ENCODE data around the gene SLC36A1.

The SLC36A1 gene

GRCh38 chr5:151449839-151450238, 2.4 kb downstream of the SLC36A1 start:
- peaks cover 24% of the 10 kb centered on the region for H3K4me1 ChIP-seq (ENCODE audit: insufficient read depth, low read length)
- ATAC-seq (ENCODE audit: insufficient read depth, low read depth) (no peak), DNase-seq (no peak)
- H3K4me2 ChIP-seq (ENCODE audit: insufficient read depth, low read length): peak overlapping the region; percentile 86; the same call in 1 of the 2 replicates
- no peaks in the 10 kb centered on the region for H3K9me3 ChIP-seq (ENCODE audit: insufficient read depth, low read length, severe bottlenecking)
- no peak overlapping the region for H3K9ac ChIP-seq (ENCODE audit: low read depth, low read length)
- H3K79me2 ChIP-seq (ENCODE audit: insufficient read depth, low read length): peaks cover 23% of the 10 kb centered on the region
- no peak overlapping the region for H3K4me3 ChIP-seq (ENCODE audit: low read depth in 1 of 2, low read length in 2 of 2)
- no peaks in the 10 kb centered on the region for H4K20me1 ChIP-seq (ENCODE audit: insufficient read depth, low read length)
- no peaks in the 10 kb centered on the region; the same call in 1 of the 2 replicates for H3K36me3 ChIP-seq (ENCODE audit: insufficient read depth, low read length)
- no peak overlapping the region for H3K27ac ChIP-seq (ENCODE audit: low read length)
- TF ChIP-seq CTCF (IDR thresholded peaks at IDR 0.05; ENCODE audit: borderline replicate concordance, extremely low read depth, low read length, poor library complexity, severe bottlenecking) (no peak), EZH2 (IDR thresholded peaks at IDR 0.05; ENCODE audit: borderline replicate concordance, low read depth, low read length, severe bottlenecking) (no peak)
- H3K27me3 ChIP-seq (ENCODE audit: insufficient read depth, low read length, poor library complexity): no peaks in the 10 kb centered on the region
- no peak overlapping the region for H2AFZ ChIP-seq (ENCODE audit: low read depth, low read length)

GRCh38 chr5:151450605-151451004, 3.2 kb downstream of the SLC36A1 start:
- TF ChIP-seq CTCF (IDR thresholded peaks at IDR 0.05; ENCODE audit: borderline replicate concordance, extremely low read depth, low read length, poor library complexity, severe bottlenecking) (no peak), EZH2 (IDR thresholded peaks at IDR 0.05; ENCODE audit: borderline replicate concordance, low read depth, low read length, severe bottlenecking) (no peak)
- Histone ChIP-seq H3K27me3 (ENCODE audit: insufficient read depth, low read length, poor library complexity) (no peaks in the 10 kb centered on the region), H4K20me1 (ENCODE audit: insufficient read depth, low read length) (no peaks in the 10 kb centered on the region), H3K36me3 (ENCODE audit: insufficient read depth, low read length) (no peaks in the 10 kb centered on the region; the same call in 1 of the 2 replicates), H3K9me3 (ENCODE audit: insufficient read depth, low read length, severe bottlenecking) (no peaks in the 10 kb centered on the region), H3K4me1 (ENCODE audit: insufficient read depth, low read length) (peaks cover 24% of the 10 kb centered on the region), H3K27ac (ENCODE audit: low read length) (no peak overlapping the region), H3K4me3 (ENCODE audit: low read depth in 1 of 2, low read length in 2 of 2) (no peak overlapping the region), H3K4me2 (ENCODE audit: insufficient read depth, low read length) (0 out of 2 replicates have a peak overlapping the region, but pooled peaks have one; percentile 86), H3K9ac (ENCODE audit: low read depth, low read length) (no peak overlapping the region), H2AFZ (ENCODE audit: low read depth, low read length) (no peak overlapping the region), H3K79me2 (ENCODE audit: insufficient read depth, low read length) (peaks cover 23% of the 10 kb centered on the region)
- ATAC-seq (ENCODE audit: insufficient read depth, low read depth) (no peak), DNase-seq (no peak)

GRCh38 chr5:151451626-151452520, 4.5 kb downstream of the SLC36A1 start:
- Histone ChIP-seq H3K36me3 (ENCODE audit: insufficient read depth, low read length) (no peaks in the 10 kb centered on the region; the same call in 1 of the 2 replicates), H3K4me2 (ENCODE audit: insufficient read depth, low read length) (no peak overlapping the region), H2AFZ (ENCODE audit: low read depth, low read length) (no peak overlapping the region), H3K4me3 (ENCODE audit: low read depth in 1 of 2, low read length in 2 of 2) (no peak overlapping the region), H3K27ac (ENCODE audit: low read length) (no peak overlapping the region), H3K79me2 (ENCODE audit: insufficient read depth, low read length) (peaks cover 23% of the 10 kb centered on the region), H3K27me3 (ENCODE audit: insufficient read depth, low read length, poor library complexity) (no peaks in the 10 kb centered on the region), H3K4me1 (ENCODE audit: insufficient read depth, low read length) (peaks cover 24% of the 10 kb centered on the region), H4K20me1 (ENCODE audit: insufficient read depth, low read length) (peaks cover 4% of the 10 kb centered on the region; the same call in 1 of the 2 replicates), H3K9me3 (ENCODE audit: insufficient read depth, low read length, severe bottlenecking) (no peaks in the 10 kb centered on the region), H3K9ac (ENCODE audit: low read depth, low read length) (no peak overlapping the region)
- ATAC-seq (ENCODE audit: insufficient read depth, low read depth): no peak
- TF ChIP-seq CTCF (IDR thresholded peaks at IDR 0.05; ENCODE audit: borderline replicate concordance, extremely low read depth, low read length, poor library complexity, severe bottlenecking): no peak
- no peak for TF ChIP-seq EZH2 (IDR thresholded peaks at IDR 0.05; ENCODE audit: borderline replicate concordance, low read depth, low read length, severe bottlenecking)
- no peak for DNase-seq

All from DND-41 (cell line).